SK-N-SH treated with all-trans-retinoic acid at 6 μM for 48 hours (cell line): ENCODE results near the gene CAPN12.
"Not testable (repeated sequence)": the region's sequence is repeated elsewhere in the genome, so short reads cannot be mapped to it uniquely, and the experiment has no call there.

Experiments used
- ARNTL ChIP-seq: fragments of 450-650 bp; formaldehyde crosslinking; IDR thresholded peaks from 2 replicates; pipeline ENCODE4 v1.5.0; 2020; ENCODE audit warnings: low read depth, mild to moderate bottlenecking, moderate library complexity, borderline replicate concordance
- ESRRG ChIP-seq: fragments of 250-450 bp; sonication (Bioruptor Pico); IDR thresholded peaks from 2 replicates; pipeline ENCODE4 v1.6.1; 2021; ENCODE audit warnings: mild to moderate bottlenecking
- OSR1 ChIP-seq: fragments of 250-450 bp; sonication (Bioruptor Pico); IDR thresholded peaks from 2 replicates; pipeline ENCODE4 v1.8.0; 2022; ENCODE audit warnings: moderate library complexity, mild to moderate bottlenecking, inconsistent platforms
- RARB ChIP-seq: fragments of 250-450 bp; sonication (Bioruptor Pico); IDR thresholded peaks from 2 replicates; pipeline ENCODE4 v1.8.0; 2021; ENCODE audit warnings: mild to moderate bottlenecking, moderate library complexity
- SNAI2 ChIP-seq: fragments of 250-450 bp; sonication (Bioruptor Pico); IDR thresholded peaks from 2 replicates; pipeline ENCODE4 v1.5.0; 2020; ENCODE audit warnings: mild to moderate bottlenecking, moderate library complexity
- TCF4 ChIP-seq: fragments of 250-450 bp; sonication (Bioruptor Pico); IDR thresholded peaks from 2 replicates; pipeline ENCODE4 v1.8.0; 2021; ENCODE audit warnings: mild to moderate bottlenecking, moderate library complexity, borderline replicate concordance
- ZFP3 ChIP-seq: fragments of 250-450 bp; sonication (Bioruptor Pico); IDR thresholded peaks from 2 replicates; pipeline ENCODE4 v1.5.0; 2020; ENCODE audit warnings: mild to moderate bottlenecking, moderate library complexity
- ZFP30 ChIP-seq: fragments of 450-650 bp; formaldehyde crosslinking; IDR thresholded peaks from 2 replicates; pipeline ENCODE4 v1.5.0; 2022; ENCODE audit warnings: mild to moderate bottlenecking, moderate library complexity
- ZNF8 ChIP-seq: fragments of 450-650 bp; formaldehyde crosslinking; IDR thresholded peaks from 2 replicates; pipeline ENCODE4 v1.5.0; 2020; ENCODE audit warnings: mild to moderate bottlenecking, moderate library complexity
- TF ChIP-seq, protein P1 (sequence below): fragments of 250-450 bp; sonication (Bioruptor Pico); IDR thresholded peaks from 2 replicates; pipeline ENCODE4 v1.8.0; 2020; ENCODE audit warnings: mild to moderate bottlenecking, moderate library complexity, borderline replicate concordance
- TF ChIP-seq, protein P2 (sequence below): fragments of 250-450 bp; sonication (Bioruptor Pico); IDR thresholded peaks from 2 replicates; pipeline ENCODE4 v1.5.1; 2020; ENCODE audit warnings: low read depth, mild to moderate bottlenecking, moderate library complexity
- TF ChIP-seq, protein P3 (sequence below): fragments of 250-450 bp; sonication (Bioruptor Pico); IDR thresholded peaks from 2 replicates; pipeline ENCODE4 v1.8.0; 2021; ENCODE audit warnings: low read depth, mild to moderate bottlenecking, moderate library complexity, borderline replicate concordance

DNA sequence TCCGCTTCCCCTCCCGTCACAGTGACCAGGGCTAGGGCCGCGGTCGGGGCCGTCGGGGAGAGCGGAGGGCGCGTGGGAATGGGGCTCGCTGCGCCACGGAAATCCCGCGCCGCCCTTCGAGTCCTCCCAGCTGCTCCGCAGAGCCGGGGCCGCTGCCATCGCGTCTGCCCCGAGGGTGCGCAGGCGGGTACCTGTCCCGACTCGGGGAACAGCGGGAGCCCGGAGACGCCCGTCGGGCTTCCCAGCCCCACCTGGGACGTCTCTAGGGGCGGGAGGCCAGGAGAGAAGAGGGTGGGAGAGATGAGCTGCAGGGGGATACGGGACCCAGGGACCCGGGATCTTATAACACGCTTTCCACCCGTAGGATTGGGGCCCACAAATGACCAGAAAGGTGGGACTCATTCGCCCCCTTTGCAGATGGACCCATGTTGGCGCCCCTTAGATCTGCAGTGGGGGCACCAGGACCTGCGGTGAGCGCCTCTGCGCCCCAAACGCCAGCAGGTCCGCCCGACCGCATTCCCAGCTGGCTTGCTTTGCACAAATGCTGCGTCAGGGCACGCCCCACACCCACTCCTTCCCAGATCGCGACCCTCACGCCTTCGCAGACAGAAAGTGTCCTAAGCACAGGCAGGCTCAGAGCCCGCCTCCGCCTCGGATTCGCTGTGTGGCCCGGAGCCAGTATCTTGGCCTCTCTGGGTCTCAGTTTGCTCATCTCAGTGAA lies 26.1 kb upstream of the CAPN12 start:
- not testable (repeated sequence) for TF ChIP-seq ZFP3 (CRISPR knock-in tag); ESRRG (CRISPR knock-in tag); ARNTL (CRISPR knock-in tag); ZNF8 (CRISPR knock-in tag); SNAI2; TCF4; RARB; ZFP30 (CRISPR knock-in tag); OSR1 (CRISPR knock-in tag)
- TF ChIP-seq, protein P1, sequence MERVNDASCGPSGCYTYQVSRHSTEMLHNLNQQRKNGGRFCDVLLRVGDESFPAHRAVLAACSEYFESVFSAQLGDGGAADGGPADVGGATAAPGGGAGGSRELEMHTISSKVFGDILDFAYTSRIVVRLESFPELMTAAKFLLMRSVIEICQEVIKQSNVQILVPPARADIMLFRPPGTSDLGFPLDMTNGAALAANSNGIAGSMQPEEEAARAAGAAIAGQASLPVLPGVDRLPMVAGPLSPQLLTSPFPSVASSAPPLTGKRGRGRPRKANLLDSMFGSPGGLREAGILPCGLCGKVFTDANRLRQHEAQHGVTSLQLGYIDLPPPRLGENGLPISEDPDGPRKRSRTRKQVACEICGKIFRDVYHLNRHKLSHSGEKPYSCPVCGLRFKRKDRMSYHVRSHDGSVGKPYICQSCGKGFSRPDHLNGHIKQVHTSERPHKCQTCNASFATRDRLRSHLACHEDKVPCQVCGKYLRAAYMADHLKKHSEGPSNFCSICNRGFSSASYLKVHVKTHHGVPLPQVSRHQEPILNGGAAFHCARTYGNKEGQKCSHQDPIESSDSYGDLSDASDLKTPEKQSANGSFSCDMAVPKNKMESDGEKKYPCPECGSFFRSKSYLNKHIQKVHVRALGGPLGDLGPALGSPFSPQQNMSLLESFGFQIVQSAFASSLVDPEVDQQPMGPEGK (CRISPR knock-in tag), result not testable (repeated sequence)
- TF ChIP-seq, protein P2, sequence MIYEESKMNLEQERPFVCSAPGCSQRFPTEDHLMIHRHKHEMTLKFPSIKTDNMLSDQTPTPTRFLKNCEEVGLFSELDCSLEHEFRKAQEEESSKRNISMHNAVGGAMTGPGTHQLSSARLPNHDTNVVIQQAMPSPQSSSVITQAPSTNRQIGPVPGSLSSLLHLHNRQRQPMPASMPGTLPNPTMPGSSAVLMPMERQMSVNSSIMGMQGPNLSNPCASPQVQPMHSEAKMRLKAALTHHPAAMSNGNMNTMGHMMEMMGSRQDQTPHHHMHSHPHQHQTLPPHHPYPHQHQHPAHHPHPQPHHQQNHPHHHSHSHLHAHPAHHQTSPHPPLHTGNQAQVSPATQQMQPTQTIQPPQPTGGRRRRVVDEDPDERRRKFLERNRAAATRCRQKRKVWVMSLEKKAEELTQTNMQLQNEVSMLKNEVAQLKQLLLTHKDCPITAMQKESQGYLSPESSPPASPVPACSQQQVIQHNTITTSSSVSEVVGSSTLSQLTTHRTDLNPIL (CRISPR knock-in tag), result not testable (repeated sequence)
- TF ChIP-seq, protein P3, sequence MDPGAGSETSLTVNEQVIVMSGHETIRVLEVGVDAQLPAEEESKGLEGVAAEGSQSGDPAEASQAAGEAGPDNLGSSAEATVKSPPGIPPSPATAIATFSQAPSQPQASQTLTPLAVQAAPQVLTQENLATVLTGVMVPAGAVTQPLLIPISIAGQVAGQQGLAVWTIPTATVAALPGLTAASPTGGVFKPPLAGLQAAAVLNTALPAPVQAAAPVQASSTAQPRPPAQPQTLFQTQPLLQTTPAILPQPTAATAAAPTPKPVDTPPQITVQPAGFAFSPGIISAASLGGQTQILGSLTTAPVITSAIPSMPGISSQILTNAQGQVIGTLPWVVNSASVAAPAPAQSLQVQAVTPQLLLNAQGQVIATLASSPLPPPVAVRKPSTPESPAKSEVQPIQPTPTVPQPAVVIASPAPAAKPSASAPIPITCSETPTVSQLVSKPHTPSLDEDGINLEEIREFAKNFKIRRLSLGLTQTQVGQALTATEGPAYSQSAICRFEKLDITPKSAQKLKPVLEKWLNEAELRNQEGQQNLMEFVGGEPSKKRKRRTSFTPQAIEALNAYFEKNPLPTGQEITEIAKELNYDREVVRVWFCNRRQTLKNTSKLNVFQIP (CRISPR knock-in tag), result not testable (repeated sequence)
